Activated naive CD4-positive, alpha-beta T cell (primary cell): ENCODE measurements around the gene SCN10A.

Source experiments
- DNase-seq, 4 experiments: peaks; one replicate each; lab custom pipeline; 2025; lab: John Stamatoyannopoulos, UW

Gene SCN10A

GRCh38 chr3:38651153-38651789, 164.7 kb downstream of the SCN10A start:
- DNase-seq, result peak; percentile 36 to 53 (median 46)

- DNase-seq, result no peak
These were observed 165.6 kb downstream of the SCN10A start for GRCh38 chr3:38650248-38650951.

- peak in 3 of 4 experiments; percentile 18 to 46 (median 23) for DNase-seq
These were observed 166.3 kb downstream of the SCN10A start, which contains the start of gene SCN5A for GRCh38 chr3:38649500-38650247. SCN5A (minus strand) TSS chr3:38649687; CDS start chr3:38633307, 16,380 bp downstream.

- DNase-seq, result no peak
These were observed 167.1 kb downstream of the SCN10A start for GRCh38 chr3:38648659-38649499.

GRCh38 chr3:38648024-38648658, 167.9 kb downstream of the SCN10A start:
- DNase-seq, result no peak

GRCh38 chr3:38647217-38647970, 168.6 kb downstream of the SCN10A start:
- no peak for DNase-seq
